ENCODE measurements around the gene MSI2.

MSI2 gene

GRCh38 chr17:57631871-57632270, 375.5 kb downstream of the MSI2 start:
- no peak for DNase-seq

GRCh38 chr17:57632294-57632693, 376.0 kb downstream of the MSI2 start:
- DNase-seq = no peak

- DNase-seq = no peak
These were observed 376.9 kb downstream of the MSI2 start for GRCh38 chr17:57633236-57633635.

GRCh38 chr17:57634713-57635465, 378.6 kb downstream of the MSI2 start:
- no peak for DNase-seq

GRCh38 chr17:57636274-57636673, 380.0 kb downstream of the MSI2 start:
- no peak for DNase-seq

- DNase-seq = no peak
These were observed 380.8 kb downstream of the MSI2 start for GRCh38 chr17:57636985-57637665.

- DNase-seq = no peak
These were observed 381.3 kb downstream of the MSI2 start for GRCh38 chr17:57637666-57638010.

- no peak for DNase-seq
These were observed 382.0 kb downstream of the MSI2 start for GRCh38 chr17:57638284-57638683.

GRCh38 chr17:57639381-57639780, 383.1 kb downstream of the MSI2 start:
- DNase-seq = no peak

GRCh38 chr17:57640079-57640478, 383.8 kb downstream of the MSI2 start:
- DNase-seq = no peak

GRCh38 chr17:57641761-57642160, 385.4 kb downstream of the MSI2 start:
- DNase-seq = no peak

GRCh38 chr17:57643062-57643461, 386.7 kb downstream of the MSI2 start:
- no peak for DNase-seq

GRCh38 chr17:57644326-57644725, 388.0 kb downstream of the MSI2 start:
- DNase-seq = no peak

GRCh38 chr17:57645950-57646665, 389.8 kb downstream of the MSI2 start:
- DNase-seq = no peak

GRCh38 chr17:57648720-57649119, 392.4 kb downstream of the MSI2 start:
- no peak for DNase-seq

GRCh38 chr17:57649191-57649590, 392.9 kb downstream of the MSI2 start:
- DNase-seq = no peak

- no peak for DNase-seq
These were observed 393.6 kb downstream of the MSI2 start for GRCh38 chr17:57649731-57650484.

GRCh38 chr17:57650548-57650947, 394.2 kb downstream of the MSI2 start:
- no peak for DNase-seq

- no peak for DNase-seq
These were observed 395.1 kb downstream of the MSI2 start for GRCh38 chr17:57651451-57651850.

- DNase-seq = no peak
These were observed 395.7 kb downstream of the MSI2 start for GRCh38 chr17:57651996-57652395.

- no peak for DNase-seq
These were observed 396.5 kb downstream of the MSI2 start for GRCh38 chr17:57652811-57653210.

- DNase-seq = no peak
These were observed 397.0 kb downstream of the MSI2 start for GRCh38 chr17:57653279-57653678.

- DNase-seq = no peak
These were observed 397.9 kb downstream of the MSI2 start for GRCh38 chr17:57654040-57654775.

Data from NCI-H146 (cell line).